ENCODE results near the gene GABRB1.
A peak's percentile ranks its signal among the peaks of the same experiment; 100 is the strongest.

The GABRB1 gene

DNA sequence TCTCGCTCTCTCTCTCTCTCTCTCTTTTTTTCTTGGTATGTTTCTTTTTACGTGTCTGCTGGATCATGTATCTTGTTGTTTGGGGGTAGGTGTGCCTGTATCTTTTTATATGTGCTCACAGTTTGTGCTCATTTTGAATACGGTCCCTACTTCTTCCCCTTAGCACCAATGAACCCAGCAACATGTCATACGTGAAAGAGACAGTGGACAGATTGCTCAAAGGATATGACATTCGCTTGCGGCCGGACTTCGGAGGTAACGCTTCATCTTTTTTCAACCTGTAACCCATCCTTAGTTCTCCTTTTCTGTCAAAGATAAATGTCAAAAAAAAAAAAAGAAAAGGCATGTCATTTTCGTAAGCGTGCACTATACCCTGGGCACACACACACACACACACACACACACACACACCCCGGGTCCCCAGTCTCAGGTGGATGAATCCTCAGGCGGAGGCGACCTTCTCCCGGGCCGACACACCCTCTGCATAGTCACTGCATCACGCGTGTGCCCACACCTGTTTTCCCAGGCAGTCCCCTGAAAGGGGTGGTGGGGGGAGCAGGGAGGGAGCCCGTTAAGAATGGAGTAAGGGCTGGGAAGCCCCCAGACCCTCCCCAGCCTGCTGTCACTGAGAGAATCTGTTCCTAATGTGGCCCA is 511 bp downstream of the GABRB1 start:
- Histone ChIP-seq H3K4me1 (ENCODE audit: insufficient read depth, low read length) (no peaks in the 10 kb centered on the region), H4K20me1 (ENCODE audit: insufficient read depth, low read length) (no peaks in the 10 kb centered on the region), H3K27ac (ENCODE audit: low read length) (no peak overlapping the region), H3K4me2 (ENCODE audit: insufficient read depth, low read length) (no peak overlapping the region), H3K9ac (ENCODE audit: low read depth, low read length) (no peak overlapping the region), H3K79me2 (ENCODE audit: insufficient read depth, low read length) (no peaks in the 10 kb centered on the region), H3K9me3 (ENCODE audit: insufficient read depth, low read length, severe bottlenecking) (no peaks in the 10 kb centered on the region), H3K27me3 (ENCODE audit: insufficient read depth, low read length, poor library complexity) (no peaks in the 10 kb centered on the region), H3K4me3 (ENCODE audit: low read depth in 1 of 2, low read length in 2 of 2) (no peak overlapping the region), H3K36me3 (ENCODE audit: insufficient read depth, low read length) (no peaks in the 10 kb centered on the region), H2AFZ (ENCODE audit: low read depth, low read length) (no peak overlapping the region)
- TF ChIP-seq, protein P1, sequence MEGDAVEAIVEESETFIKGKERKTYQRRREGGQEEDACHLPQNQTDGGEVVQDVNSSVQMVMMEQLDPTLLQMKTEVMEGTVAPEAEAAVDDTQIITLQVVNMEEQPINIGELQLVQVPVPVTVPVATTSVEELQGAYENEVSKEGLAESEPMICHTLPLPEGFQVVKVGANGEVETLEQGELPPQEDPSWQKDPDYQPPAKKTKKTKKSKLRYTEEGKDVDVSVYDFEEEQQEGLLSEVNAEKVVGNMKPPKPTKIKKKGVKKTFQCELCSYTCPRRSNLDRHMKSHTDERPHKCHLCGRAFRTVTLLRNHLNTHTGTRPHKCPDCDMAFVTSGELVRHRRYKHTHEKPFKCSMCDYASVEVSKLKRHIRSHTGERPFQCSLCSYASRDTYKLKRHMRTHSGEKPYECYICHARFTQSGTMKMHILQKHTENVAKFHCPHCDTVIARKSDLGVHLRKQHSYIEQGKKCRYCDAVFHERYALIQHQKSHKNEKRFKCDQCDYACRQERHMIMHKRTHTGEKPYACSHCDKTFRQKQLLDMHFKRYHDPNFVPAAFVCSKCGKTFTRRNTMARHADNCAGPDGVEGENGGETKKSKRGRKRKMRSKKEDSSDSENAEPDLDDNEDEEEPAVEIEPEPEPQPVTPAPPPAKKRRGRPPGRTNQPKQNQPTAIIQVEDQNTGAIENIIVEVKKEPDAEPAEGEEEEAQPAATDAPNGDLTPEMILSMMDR (IDR thresholded peaks at IDR 0.05; ENCODE audit: borderline replicate concordance, extremely low read depth, low read length, poor library complexity, severe bottlenecking) = no peak
- TF ChIP-seq EZH2 (IDR thresholded peaks at IDR 0.05; ENCODE audit: borderline replicate concordance, low read depth, low read length, severe bottlenecking) = no peak
- ATAC-seq (ENCODE audit: insufficient read depth, low read depth) (no peak), DNase-seq (no peak)

DNA sequence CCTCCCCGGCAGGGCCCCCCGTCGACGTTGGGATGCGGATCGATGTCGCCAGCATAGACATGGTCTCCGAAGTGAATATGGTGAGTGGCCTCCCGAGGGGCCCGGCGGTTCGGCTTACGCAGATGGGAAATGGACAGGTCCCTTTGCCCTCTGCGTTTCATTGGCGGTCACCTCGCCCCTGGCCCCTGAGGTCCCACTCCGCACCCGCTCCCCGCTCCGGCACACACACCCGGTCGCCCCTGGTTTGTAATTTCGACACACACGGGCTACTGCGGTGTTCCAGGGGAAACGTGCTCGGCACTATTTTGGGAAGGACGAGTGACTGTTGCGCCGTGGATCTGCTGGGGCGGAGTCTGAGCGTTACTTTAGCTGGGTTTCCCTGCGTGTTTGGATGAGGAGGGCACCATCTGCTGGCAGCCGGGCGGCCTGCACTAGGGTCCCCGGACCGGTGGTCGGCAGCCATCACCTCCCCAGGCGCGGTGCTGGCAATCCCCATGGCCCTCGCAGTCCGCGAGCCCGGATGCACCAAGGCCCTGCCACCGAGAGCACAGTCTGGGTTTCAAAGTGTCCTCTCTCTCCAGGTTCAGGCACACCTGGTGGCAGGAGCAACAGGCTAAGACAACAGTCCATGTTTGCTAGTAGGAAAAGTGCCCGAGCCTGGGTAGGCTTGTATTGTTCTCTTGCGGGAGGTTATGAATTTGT is 1.2 kb downstream of the GABRB1 start:
- no peak overlapping the region for H3K9ac ChIP-seq (ENCODE audit: low read depth, low read length)
- H3K36me3 ChIP-seq (ENCODE audit: insufficient read depth, low read length) = no peaks in the 10 kb centered on the region
- H3K79me2 ChIP-seq (ENCODE audit: insufficient read depth, low read length) = no peaks in the 10 kb centered on the region
- no peaks in the 10 kb centered on the region for H3K4me1 ChIP-seq (ENCODE audit: insufficient read depth, low read length)
- H3K27me3 ChIP-seq (ENCODE audit: insufficient read depth, low read length, poor library complexity) = no peaks in the 10 kb centered on the region
- H3K27ac ChIP-seq (ENCODE audit: low read length) = no peak overlapping the region
- no peak for DNase-seq
- no peak overlapping the region for H2AFZ ChIP-seq (ENCODE audit: low read depth, low read length)
- no peak overlapping the region for H3K4me2 ChIP-seq (ENCODE audit: insufficient read depth, low read length)
- TF ChIP-seq EZH2 (IDR thresholded peaks at IDR 0.05; ENCODE audit: borderline replicate concordance, low read depth, low read length, severe bottlenecking) = no peak
- TF ChIP-seq, protein P1 (IDR thresholded peaks at IDR 0.05; ENCODE audit: borderline replicate concordance, extremely low read depth, low read length, poor library complexity, severe bottlenecking) = peak; percentile 33
- no peak overlapping the region for H3K4me3 ChIP-seq (ENCODE audit: low read depth in 1 of 2, low read length in 2 of 2)
- no peaks in the 10 kb centered on the region for H3K9me3 ChIP-seq (ENCODE audit: insufficient read depth, low read length, severe bottlenecking)
- H4K20me1 ChIP-seq (ENCODE audit: insufficient read depth, low read length) = no peaks in the 10 kb centered on the region
- ATAC-seq (ENCODE audit: insufficient read depth, low read depth) = no peak

DNA sequence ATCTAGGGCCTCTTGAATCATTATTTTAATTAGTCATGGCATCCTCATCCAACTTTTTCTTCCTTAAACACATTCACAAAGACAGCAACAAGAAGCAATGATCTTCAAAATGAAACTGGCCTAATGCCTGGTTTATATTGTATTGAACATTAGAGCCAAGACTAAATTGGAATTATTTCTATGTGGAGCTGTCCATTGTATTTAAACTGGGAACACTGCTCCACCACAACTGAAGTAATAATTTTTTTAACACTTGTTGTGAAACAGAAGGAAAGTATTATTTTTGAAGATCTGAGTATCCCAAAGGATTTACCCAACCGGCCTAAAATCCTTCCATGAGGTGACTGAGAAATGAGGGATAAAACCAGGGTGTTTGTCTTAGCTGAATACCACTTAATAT is 6.9 kb downstream of the GABRB1 start:
- Histone ChIP-seq H3K4me1 (ENCODE audit: insufficient read depth, low read length) (no peaks in the 10 kb centered on the region), H3K9ac (ENCODE audit: low read depth, low read length) (no peak overlapping the region), H2AFZ (ENCODE audit: low read depth, low read length) (no peak overlapping the region), H3K79me2 (ENCODE audit: insufficient read depth, low read length) (no peaks in the 10 kb centered on the region), H3K27ac (ENCODE audit: low read length) (no peak overlapping the region), H3K27me3 (ENCODE audit: insufficient read depth, low read length, poor library complexity) (no peaks in the 10 kb centered on the region), H3K36me3 (ENCODE audit: insufficient read depth, low read length) (no peaks in the 10 kb centered on the region), H3K9me3 (ENCODE audit: insufficient read depth, low read length, severe bottlenecking) (no peaks in the 10 kb centered on the region), H4K20me1 (ENCODE audit: insufficient read depth, low read length) (no peaks in the 10 kb centered on the region), H3K4me3 (ENCODE audit: low read depth in 1 of 2, low read length in 2 of 2) (no peak overlapping the region), H3K4me2 (ENCODE audit: insufficient read depth, low read length) (no peak overlapping the region)
- ATAC-seq (ENCODE audit: insufficient read depth, low read depth) (no peak), DNase-seq (no peak)
- no peak for TF ChIP-seq EZH2 (IDR thresholded peaks at IDR 0.05; ENCODE audit: borderline replicate concordance, low read depth, low read length, severe bottlenecking)
- TF ChIP-seq, protein P1 (IDR thresholded peaks at IDR 0.05; ENCODE audit: borderline replicate concordance, extremely low read depth, low read length, poor library complexity, severe bottlenecking) = no peak

Data from DND-41 (cell line).